ENCODE measurements around the gene LUZP1.

DNA sequence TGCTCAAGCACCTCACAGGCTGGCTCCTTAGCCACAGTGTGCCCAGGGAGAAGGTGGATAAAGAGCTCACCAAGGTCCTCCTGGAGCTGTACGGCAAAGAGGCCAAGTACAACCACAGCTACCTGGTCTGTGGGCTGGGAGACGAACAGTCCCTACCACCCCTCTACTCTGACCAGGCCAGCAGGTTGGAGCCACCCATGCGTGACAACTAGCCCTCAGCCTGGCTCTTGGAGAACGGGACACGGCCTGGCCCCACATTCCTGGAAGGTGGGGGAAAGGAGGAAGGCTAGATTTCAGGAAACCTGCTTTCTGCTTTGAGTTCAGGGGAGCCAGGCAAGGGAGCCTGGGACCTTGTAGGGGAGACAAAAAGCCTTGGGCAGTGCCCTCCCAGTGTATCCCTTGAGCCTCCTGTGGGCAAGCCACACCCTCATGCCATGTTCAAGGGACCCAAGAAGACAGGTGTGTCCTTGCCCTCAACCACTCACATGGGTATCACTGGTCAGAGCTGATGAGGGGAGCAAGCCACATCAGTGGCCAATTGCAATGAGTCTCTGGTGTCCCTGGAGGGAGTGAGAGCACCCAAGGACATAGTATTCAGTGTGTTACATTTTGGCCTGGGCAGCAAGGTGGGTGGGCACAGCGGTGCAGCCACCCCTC, 27.6 kb downstream of the LUZP1 start:
- TF ChIP-seq, protein P1, sequence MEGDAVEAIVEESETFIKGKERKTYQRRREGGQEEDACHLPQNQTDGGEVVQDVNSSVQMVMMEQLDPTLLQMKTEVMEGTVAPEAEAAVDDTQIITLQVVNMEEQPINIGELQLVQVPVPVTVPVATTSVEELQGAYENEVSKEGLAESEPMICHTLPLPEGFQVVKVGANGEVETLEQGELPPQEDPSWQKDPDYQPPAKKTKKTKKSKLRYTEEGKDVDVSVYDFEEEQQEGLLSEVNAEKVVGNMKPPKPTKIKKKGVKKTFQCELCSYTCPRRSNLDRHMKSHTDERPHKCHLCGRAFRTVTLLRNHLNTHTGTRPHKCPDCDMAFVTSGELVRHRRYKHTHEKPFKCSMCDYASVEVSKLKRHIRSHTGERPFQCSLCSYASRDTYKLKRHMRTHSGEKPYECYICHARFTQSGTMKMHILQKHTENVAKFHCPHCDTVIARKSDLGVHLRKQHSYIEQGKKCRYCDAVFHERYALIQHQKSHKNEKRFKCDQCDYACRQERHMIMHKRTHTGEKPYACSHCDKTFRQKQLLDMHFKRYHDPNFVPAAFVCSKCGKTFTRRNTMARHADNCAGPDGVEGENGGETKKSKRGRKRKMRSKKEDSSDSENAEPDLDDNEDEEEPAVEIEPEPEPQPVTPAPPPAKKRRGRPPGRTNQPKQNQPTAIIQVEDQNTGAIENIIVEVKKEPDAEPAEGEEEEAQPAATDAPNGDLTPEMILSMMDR (IDR thresholded peaks at IDR 0.05), result no peak
- TF ChIP-seq POLR2A (IDR thresholded peaks at IDR 0.05) (no peak), EP300 (IDR thresholded peaks at IDR 0.05) (no peak)

Measured in tibial nerve (tissue), 4 donors.